GM18517 (cell line): ENCODE measurements around the gene ESYT1.
A peak's percentile ranks its signal among the peaks of the same experiment; 100 is the strongest.

Experiments
- ATAC-seq: cut with Tn5 transposase; IDR thresholded peaks from one replicate; pipeline ENCODE4 v1.9.1; 2021; ENCODE audit warnings: mild to moderate bottlenecking, moderate library complexity; ENCODE audit not compliant: unreplicated experiment

The ESYT1 gene

DNA sequence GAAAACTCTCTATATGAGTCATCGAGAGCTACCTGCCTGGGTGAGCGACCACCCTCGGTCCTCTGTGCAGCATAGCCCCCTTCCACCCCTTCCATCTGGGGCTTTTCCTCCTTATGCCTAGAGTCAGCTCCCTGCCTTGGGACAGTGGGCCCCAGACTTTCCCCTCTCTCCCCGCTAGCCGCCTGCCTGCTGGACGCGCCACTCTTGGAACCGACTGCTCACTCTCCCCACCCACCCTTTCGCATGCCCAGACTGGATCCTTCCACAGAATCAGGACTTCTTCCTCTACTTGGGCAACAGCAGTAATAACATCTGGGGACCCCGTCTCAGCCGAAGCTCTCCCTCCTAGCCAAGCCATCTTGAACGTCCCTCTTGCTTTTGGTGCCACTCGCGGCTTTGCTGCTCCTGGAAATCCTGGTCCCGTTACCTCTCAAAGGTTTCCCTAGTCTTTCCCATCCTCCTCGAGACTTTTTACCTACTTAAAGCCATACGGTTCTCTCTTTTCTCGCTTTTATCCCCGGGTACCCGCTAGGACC, 671 bp downstream of the ESYT1 start:
- no peak for ATAC-seq

DNA sequence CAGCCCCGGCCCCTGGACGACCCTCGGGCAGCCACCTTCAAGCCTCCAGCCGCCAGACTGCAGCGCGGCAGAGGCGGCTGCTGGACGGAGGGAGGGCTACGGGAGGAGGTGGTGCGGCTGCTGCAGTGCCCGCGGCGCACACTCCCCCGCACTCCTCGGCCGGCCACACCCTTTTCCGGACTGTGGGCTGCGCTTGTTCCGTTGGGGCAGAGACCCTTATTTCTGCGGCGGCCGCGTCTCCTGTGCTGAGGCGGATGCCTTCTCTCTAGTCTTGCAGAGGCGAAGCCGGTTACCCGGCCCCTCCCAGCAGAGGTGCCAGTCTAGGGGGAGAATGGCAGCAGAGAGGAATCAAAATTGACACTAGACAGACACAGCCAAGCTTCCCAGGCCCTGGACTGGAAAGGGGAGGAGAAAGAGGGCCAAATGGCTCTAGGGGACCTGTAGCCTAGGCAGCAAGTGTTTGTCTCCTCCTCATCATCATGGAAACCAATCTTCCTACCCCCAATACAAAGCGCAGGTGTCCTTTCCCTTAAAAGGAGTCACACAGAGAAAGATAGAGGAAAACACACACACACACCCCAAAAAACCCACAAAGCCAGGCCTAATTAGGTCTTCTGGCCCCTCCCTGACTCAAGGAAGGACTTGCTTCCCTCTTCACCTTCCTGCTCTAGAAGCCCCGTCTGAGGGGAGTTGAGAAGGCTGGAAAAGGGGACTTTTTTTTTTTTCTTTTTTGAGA, 1.3 kb downstream of the ESYT1 start:
- no peak for ATAC-seq

DNA sequence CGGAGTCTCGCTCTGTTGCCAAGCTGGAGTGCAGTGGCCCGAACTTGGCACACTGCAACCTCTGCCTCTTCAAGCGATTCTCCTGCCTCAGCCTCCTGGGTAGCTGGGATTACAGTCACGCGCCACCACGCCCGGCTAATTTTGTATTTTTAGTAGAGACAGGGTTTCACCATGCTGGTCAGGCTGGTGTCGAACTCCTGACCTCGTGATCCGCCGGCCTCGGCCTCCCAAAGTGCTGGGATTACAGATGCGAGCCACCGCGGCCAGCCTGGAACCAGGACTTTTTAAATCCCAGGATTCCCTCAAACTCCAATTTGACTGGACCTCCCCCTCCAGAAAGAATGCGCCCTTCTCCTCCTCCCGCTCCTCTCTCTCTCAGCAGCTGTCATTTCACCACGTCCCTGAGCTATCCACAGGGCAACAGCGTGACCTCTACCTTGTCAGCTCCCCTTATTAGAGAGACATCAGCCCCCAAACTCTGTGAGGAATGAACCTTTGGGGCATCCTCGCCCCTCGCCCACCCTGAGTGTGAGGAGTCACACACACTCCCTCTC, 2.0 kb downstream of the ESYT1 start:
- no peak for ATAC-seq

DNA sequence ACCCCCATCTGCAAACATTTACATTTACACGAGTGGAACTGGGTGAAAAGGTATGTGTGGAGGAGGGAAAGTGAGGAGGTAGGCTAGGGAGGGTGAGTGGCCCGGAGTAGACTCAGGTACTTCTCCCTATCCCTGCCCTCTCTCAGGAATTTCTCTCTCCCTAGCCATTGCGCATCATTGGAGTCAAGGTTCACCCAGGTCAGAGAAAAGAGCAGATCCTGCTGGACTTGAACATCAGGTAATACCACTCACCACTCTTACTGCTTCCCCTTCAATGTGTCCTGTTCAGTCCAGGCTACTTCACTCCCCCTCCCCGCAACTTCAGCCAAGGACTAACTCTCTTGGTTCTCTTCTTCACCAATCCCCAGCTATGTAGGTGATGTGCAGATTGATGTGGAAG, 2.8 kb downstream of the ESYT1 start:
- ATAC-seq: no peak

DNA sequence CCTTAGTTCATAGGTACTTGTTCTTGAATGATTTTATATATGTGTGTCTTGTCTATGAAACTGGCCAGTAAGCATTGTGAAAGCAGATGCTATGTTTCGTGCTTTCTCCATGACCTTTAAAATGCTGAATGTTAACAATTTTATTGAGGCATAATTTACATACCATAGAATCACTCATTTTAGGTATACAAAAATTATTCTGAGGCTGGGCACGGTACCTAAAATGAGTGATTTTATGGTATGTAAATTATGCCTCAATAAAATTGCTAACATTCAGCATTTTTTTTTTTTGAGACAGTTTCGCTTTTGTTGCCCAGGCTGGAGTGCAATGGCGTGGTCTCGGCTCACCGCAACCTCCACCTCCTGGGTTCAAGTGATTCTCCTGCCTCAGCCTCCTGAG, 6.8 kb downstream of the ESYT1 start:
- ATAC-seq: no peak

DNA sequence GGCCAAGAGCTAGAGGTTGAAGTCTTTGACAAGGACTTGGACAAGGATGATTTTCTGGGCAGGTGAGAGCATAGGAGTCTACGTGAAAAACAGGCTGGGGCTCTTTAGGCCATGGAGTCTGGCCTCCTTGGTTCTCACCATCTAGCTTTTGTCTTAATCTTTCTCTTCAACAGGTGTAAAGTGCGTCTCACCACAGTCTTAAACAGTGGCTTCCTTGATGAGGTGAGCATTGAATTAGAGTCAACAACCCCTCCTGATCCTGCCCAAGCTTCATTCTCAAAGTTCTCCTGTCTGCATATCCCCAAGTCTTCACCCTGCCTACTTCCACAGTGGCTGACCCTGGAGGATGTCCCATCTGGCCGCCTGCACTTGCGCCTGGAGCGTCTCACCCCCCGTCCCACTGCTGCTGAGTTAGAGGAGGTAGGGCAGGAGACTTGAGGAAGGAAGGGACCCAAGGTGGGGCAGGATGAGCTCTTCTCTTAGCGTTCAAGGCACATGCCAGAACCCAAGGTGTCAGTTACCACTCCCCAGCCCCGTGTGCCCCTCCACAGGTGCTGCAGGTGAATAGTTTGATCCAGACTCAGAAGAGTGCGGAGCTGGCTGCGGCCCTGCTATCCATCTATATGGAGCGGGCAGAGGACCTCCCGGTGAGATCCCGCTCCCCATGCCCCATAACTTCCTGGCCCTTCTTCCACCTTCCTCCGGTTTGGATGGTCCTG, 9.9 kb downstream of the ESYT1 start:
- ATAC-seq: no peak

DNA sequence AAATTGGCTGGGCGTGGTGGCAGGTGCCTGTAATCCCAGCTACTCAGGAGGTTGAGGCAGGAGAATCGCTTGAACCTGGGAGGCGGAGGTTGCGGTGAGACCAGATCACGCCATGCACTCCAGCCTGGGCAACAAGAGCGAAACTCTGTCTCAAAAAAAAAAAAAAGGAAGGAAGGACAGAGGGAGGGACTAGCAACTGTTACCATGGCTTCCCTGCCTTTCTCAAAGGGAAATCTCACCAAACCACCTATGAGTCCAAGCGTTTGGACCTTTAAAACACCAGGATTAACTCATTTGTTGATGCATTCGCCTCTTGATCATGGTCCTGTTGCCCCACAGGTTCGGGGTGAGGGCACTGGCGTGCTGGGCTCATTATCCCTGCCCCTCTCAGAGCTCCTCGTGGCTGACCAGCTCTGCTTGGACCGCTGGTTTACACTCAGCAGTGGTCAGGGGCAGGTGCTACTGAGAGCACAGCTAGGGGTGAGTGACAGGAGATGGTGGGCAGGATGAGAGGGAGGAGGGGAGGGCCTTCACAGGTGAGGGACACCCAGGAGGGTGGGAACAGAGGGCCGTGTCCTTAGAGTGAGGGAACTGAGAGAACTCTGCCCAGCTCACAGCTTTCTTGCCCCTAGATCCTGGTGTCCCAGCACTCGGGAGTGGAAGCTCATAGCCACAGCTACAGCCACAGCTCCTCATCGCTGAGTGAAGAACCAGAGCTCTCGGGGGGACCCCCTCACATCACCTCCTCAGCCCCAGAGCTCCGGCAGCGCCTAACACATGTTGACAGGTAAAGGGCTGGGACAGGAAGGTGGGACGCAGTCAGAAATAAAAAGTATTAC, 14.1 kb downstream of the ESYT1 start:
- no peak for ATAC-seq

DNA sequence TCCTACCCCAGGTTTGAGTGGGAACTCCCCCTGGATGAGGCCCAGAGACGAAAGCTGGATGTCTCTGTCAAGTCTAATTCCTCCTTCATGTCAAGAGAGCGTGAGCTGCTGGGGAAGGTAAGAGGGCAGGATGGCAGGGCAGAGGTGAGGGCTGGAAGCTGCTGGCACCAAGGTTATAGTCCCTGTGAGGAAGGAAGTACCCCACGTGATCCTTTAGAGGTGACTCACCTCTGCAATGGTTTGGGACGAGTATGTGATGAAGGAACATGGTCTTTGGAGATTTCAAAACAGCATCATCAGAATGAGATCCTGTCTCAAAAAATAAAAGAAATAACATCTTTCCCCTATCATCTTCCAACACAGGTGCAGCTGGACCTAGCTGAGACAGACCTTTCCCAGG, 15.2 kb downstream of the ESYT1 start:
- no peak for ATAC-seq

DNA sequence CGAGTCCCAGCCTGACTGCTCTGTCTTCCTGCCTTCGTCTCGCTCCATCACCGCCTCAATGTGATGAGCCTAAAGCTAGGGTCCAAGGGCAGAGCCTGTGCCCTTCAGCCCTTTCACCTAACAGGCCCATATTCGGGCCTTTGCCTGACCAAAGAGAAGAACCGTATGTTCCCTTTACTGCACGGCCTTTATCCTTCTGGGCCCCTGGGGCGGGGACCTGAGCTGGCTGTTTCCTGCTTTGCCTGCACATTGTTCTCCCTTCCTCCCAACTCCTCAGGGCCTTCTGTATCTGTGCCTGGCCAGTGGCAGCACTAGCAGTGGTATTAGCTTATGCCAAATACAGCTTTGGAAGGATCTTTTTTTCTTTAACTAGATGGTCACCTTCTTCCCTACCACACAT, 15.8 kb downstream of the ESYT1 start:
- ATAC-seq: no peak

DNA sequence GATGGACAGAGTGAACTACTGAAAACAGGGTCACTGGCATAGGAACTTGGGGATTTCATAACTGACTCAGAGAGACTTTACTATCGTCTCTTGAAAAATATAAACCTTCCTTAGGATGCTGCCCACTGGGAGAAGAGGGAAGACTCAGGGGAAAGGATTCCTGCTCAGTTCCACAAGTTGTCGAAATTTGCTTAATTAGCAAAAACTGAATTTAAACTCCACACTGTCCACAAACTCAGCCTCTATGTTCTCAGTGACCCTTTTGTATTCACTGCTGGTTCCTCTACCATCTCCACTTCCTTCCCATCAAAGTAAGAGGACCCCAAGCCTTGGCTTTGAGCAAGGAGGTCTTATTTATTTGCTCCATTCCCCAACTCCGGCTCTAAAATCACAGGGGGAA, 17.1 kb downstream of the ESYT1 start:
- ATAC-seq: no peak

DNA sequence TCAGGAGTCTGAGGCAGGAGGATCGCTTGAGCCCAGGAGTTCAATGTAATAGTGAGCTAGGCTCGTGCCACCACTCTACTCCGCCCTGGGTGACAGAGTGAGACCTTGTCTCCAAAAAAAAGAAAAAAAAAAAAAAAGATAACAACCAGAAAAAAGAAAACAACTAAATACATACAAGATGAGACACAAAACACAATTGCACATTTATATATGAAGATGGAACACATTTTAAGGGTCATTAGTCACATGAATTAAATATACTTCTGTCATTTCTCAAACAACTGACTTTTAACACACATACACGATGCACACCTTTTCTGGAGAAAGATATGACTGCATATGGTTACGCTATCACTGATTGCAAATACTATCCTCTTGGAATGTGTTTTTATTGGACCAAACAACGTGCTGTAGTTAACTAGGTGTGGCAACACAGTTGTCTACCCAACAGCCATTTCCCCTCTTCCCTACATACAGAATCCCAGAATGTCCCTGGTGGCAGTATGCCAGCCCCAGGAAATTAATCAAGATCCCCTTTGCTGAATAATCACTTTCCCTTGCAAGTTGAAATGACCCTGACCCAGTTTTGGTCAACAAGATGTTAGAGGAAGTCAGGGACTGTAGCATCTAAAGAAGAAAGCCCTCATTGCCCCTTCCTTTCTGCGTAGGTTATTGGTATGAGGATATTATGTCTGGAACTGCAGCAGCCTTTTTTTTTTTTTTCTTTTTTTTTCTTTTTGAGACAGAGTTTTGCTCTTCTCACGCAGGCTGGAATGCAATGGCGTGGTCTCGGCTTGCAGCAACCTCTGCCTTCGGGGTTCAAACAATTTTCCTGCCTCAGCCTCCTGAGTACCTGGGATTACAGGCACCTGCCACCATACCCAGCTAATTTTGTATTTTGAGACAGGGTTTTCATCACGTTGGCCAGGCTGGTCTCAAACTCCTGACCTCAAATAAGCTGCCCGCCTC, 18.7 kb downstream of the ESYT1 start:
- no peak for ATAC-seq

DNA sequence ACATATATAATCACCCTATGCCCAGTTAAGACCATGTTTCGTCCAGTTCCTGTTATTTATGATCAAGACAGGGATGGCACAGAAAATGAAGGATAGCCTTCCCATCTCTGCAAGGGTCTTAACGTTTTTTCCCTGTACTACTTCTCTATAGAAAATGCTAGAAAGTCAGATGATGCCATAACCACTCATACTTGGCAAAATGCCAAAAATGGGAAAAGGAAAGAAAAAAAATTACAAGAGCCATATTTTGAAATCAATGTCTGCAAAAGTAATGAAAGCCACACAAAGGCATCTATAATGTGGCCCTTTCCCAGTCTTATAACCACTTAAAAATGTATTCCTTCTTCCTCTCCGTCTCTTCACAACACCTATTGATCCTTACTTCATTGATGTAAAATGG, 22.5 kb downstream of the ESYT1 start:
- no peak for ATAC-seq

DNA sequence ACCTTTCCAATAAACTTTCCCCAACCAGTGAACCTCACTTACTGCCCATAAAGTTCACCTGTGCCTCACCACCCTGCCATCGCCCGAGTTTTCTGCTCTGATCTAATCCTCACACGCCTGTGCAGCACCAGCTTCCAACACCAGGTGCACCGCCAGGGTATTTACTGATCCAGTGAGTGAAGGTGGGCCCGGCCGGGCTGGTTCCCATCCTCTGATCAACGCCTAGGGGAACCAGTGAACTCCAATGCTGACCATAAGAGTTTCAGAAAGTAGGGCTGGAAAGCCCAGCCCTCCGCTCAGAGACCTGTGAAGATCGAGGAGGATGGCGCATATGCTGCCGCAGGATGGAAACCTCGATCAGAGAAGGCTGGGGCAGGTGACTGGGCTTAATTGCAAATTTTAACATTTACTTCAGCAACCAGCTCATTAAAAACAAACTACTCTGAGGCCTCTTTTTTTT, 23.6 kb downstream of the ESYT1 start:
- ATAC-seq: peak; percentile 34

DNA sequence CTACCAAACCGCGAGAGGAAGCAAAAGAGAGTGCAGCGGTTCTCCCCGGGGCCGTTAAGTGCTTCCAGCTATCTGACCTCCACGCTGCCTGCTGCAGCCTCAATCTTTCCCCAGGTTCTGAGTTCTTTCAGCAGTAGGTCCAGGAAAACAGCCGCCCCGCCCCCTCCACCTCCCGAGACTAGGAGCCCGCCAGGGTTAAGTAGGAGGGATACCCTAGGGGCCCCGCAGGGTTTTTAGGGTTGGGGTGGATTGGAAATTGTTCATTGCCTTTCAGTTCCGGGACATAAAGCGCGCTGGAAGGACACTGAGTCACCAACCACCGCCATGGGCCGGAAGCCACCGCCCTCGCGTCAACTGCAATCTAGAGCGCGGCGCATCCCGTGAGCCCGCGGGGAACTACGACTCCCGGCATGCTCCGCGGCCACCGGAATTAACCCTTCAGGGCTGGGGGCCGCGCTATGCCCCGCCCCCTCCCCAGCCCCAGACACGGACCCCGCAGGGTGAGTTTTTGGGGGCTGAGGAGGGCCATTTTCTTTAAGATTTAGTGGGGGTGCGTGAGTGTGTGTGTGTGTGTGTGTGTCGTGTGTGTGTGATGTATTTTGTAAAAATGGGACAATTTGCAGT, 24.2 kb downstream of the ESYT1 start, which contains the start of gene MYL6B:
Gene MYL6B, plus strand, starts transcription at position 456 of the 624 bp plus-strand sequence. CDS start 1,332 bp downstream, outside the sequence.
- ATAC-seq: peak; percentile 79

DNA sequence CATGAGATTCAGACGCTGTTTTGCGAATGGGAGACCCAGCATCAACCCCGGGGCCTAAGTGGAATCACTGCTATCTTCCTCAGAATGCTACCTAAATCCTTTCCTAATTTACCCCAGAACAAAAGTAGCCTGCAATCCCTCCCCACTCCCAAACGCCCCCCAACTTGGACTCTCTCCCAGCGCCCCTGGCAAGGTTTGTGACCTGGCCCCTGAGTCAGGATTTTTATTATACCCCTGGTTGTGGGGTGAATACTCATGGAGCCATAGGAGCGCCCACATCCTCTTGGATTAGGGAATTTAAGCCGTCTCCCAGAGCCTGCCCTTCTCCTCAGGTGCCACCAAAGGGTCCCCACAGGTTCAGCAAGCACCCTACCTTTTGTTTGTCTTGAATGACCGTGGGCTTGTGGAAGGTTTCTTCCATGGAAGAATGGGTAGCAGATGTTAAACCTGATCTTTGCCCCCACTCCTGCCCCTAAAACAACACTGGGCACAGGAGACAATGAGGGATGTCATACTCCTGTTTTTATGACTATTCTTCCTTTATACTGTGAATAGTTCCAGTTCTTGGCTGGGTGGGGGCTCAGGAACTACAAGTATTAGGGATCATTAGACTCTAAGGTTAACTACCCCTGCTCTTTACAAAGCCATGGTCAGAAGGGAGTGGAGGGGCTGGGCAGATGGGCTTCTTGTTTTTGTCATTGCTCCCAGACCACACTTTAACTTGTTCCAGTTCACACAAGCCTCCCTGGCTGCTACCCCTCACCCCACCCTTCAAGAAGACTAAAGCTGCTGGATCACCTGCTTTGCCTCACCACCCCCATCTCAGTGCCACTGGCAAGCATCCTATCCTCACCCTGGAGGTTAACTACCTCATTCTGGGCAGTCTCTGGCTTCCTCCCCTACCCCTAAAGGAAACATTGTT, 24.9 kb downstream of the ESYT1 start:
- ATAC-seq: no peak

DNA sequence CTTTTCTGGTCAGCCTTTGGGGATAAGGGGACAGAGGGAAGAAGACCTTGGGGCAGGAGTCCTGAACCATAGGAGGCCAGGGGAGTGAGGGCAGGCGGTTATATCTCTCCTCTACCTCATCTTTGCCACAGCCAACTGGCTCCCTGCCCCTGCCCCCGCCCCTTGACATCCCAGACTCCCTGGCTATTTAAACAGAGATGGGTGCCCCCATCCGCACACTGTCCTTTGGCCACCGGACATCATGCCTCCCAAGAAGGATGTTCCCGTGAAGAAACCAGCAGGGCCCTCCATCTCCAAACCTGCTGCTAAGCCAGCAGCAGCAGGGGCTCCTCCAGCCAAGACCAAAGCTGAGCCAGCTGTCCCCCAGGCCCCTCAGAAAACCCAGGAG, 25.6 kb downstream of the ESYT1 start:
- ATAC-seq: no peak

DNA sequence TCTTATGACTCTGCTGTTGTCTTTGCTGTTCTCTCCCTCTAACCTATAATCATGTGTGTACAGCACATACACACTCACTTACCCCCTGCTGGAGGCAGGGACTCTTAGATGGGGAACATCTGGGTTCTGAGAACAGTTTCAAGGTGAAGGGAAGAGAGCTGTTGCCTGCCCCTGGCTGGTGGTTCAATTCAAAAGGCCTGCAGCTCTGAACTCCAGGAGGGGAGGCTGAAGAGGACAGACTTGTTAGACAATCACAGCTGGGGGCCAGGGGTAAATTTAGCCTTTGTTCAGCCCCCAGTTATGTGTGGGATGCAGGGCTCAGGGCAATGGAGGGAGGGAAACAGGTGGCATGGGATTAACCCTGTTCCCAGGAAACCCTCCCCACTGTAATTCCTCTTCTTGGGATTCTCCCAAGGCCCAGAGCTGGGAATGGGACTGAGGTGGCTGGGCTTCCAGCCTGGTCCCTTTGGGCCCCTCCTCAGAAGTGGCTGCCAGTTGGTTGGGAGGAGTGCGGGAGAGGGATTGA, 26.2 kb downstream of the ESYT1 start:
- no peak for ATAC-seq

DNA sequence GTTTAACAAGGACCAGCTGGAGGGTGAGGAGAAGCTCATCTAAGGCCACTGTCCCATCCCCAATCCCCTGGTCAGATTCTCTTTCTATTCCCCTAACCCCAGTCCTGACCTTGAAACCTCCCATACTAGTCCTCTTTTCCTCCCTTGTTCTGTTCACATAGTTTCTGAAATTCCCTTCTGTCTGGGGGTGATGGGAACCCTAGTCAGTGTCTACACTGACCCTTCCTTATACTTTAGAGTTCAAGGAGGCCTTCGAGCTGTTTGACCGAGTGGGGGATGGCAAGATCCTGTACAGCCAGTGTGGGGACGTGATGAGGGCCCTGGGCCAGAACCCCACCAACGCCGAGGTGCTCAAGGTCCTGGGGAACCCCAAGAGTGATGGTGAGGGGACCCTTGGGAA, 26.8 kb downstream of the ESYT1 start:
- ATAC-seq: no peak
